GM19193 (cell line): ENCODE data around the gene FRA10AC1.

Experiments
- POLR2A ChIP-seq: IDR thresholded peaks from 4 replicates; pipeline ENCODE4 v1.6.1; 2011; ENCODE audit not compliant: insufficient read depth, insufficient read length; ENCODE audit errors: extremely low read depth

FRA10AC1 gene

GRCh38 chr10:93715345-93715744, 13.0 kb upstream of the FRA10AC1 start:
- TF ChIP-seq POLR2A = no peak

- TF ChIP-seq POLR2A = no peak
These were observed 10.2 kb upstream of the FRA10AC1 start for GRCh38 chr10:93712593-93712992.

- no peak for TF ChIP-seq POLR2A
These were observed 9.5 kb upstream of the FRA10AC1 start for GRCh38 chr10:93711891-93712290.

- TF ChIP-seq POLR2A = no peak
These were observed 8.0 kb upstream of the FRA10AC1 start for GRCh38 chr10:93710333-93710909.

GRCh38 chr10:93707623-93708022, 5.2 kb upstream of the FRA10AC1 start:
- TF ChIP-seq POLR2A = no peak

GRCh38 chr10:93704451-93704850, 2.1 kb upstream of the FRA10AC1 start:
- TF ChIP-seq POLR2A = no peak

- no peak for TF ChIP-seq POLR2A
These were observed 1.4 kb upstream of the FRA10AC1 start for GRCh38 chr10:93703841-93704240.

GRCh38 chr10:93703066-93703465, 674 bp upstream of the FRA10AC1 start:
- no peak for TF ChIP-seq POLR2A

- TF ChIP-seq POLR2A = no peak
These were observed 554 bp downstream of the FRA10AC1 start for GRCh38 chr10:93701866-93702209.

GRCh38 chr10:93697207-93697606, 5.2 kb downstream of the FRA10AC1 start:
- TF ChIP-seq POLR2A = no peak

- no peak for TF ChIP-seq POLR2A
These were observed 6.7 kb downstream of the FRA10AC1 start for GRCh38 chr10:93695740-93696139.

- TF ChIP-seq POLR2A = no peak
These were observed 14.7 kb downstream of the FRA10AC1 start for GRCh38 chr10:93687737-93688136.

GRCh38 chr10:93680412-93681047, 21.9 kb downstream of the FRA10AC1 start:
- no peak for TF ChIP-seq POLR2A

GRCh38 chr10:93678805-93679587, 23.4 kb downstream of the FRA10AC1 start:
- no peak for TF ChIP-seq POLR2A

- TF ChIP-seq POLR2A = no peak
These were observed 24.0 kb downstream of the FRA10AC1 start for GRCh38 chr10:93678386-93678785.

- no peak for TF ChIP-seq POLR2A
These were observed 28.6 kb downstream of the FRA10AC1 start for GRCh38 chr10:93673791-93674190.
